GM18517 (cell line): ENCODE results near the gene YPEL2.

Experiments used
- ATAC-seq: cut with Tn5 transposase; IDR thresholded peaks from one replicate; pipeline ENCODE4 v1.9.1; 2021; ENCODE audit warnings: mild to moderate bottlenecking, moderate library complexity; ENCODE audit not compliant: unreplicated experiment

YPEL2 gene

GRCh38 chr17:59428916-59429485, 97.5 kb downstream of the YPEL2 start:
- ATAC-seq, result no peak

- ATAC-seq, result no peak
Observed at GRCh38 chr17:59431601-59432000, 100.1 kb downstream of the YPEL2 start.

- no peak for ATAC-seq
Observed at GRCh38 chr17:59432657-59433056, 101.2 kb downstream of the YPEL2 start.

- ATAC-seq, result no peak
Observed at GRCh38 chr17:59433586-59433985, 102.1 kb downstream of the YPEL2 start.

- ATAC-seq, result no peak
Observed at GRCh38 chr17:59434429-59434828, 103.0 kb downstream of the YPEL2 start.

- ATAC-seq, result no peak
Observed at GRCh38 chr17:59435238-59435637, 103.8 kb downstream of the YPEL2 start.

- ATAC-seq, result no peak
Observed at GRCh38 chr17:59436900-59437299, 105.4 kb downstream of the YPEL2 start.

GRCh38 chr17:59437791-59438281, 106.4 kb downstream of the YPEL2 start:
- no peak for ATAC-seq

GRCh38 chr17:59439262-59439661, 107.8 kb downstream of the YPEL2 start:
- ATAC-seq, result no peak

- ATAC-seq, result no peak
Observed at GRCh38 chr17:59439741-59440211, 108.3 kb downstream of the YPEL2 start.

GRCh38 chr17:59440757-59441463, 109.5 kb downstream of the YPEL2 start:
- ATAC-seq, result no peak

- no peak for ATAC-seq
Observed at GRCh38 chr17:59441464-59442096, 110.1 kb downstream of the YPEL2 start.

- no peak for ATAC-seq
Observed at GRCh38 chr17:59443106-59443505, 111.7 kb downstream of the YPEL2 start.
